ENCODE measurements around the gene HMCN1. TPM values are rescaled to one million over a fixed set of nuclear protein-coding genes. Genes with fewer than 3 reads are reported as not detected.

The HMCN1 gene
- total RNA-seq, 1 experiment from 2014 or later, result 0.23 TPM

GRCh38 chr1:185973645-185974044, 239.5 kb downstream of the HMCN1 start:
- in situ Hi-C loops (cut with HindIII; ENCODE audit: low pct_unique_long_range_greater_than_20kb, low sequenced_read_pairs) (no loop called here), intact Hi-C loops (cut with micrococcal nuclease; ENCODE audit: unreplicated experiment) (no loop called here)
- no TSS peak for BruUV-seq (replicated peaks)
- H3K27me3 ChIP-seq (ENCODE audit: control insufficient read depth, insufficient read depth, low read length), result no peaks in the 10 kb centered on the region
- TF ChIP-seq CTCF (IDR thresholded peaks at IDR 0.05) (no peak), SIN3A (IDR thresholded peaks at IDR 0.05; ENCODE audit: borderline replicate concordance, insufficient read depth, low read depth, low read length) (no peak), TCF7L2 (IDR thresholded peaks at IDR 0.05; ENCODE audit: low read depth, low read length) (no peak), POLR2AphosphoS5 (IDR thresholded peaks at IDR 0.05; ENCODE audit: low read depth, low read length) (no peak)
- TF ChIP-seq, protein P1, sequence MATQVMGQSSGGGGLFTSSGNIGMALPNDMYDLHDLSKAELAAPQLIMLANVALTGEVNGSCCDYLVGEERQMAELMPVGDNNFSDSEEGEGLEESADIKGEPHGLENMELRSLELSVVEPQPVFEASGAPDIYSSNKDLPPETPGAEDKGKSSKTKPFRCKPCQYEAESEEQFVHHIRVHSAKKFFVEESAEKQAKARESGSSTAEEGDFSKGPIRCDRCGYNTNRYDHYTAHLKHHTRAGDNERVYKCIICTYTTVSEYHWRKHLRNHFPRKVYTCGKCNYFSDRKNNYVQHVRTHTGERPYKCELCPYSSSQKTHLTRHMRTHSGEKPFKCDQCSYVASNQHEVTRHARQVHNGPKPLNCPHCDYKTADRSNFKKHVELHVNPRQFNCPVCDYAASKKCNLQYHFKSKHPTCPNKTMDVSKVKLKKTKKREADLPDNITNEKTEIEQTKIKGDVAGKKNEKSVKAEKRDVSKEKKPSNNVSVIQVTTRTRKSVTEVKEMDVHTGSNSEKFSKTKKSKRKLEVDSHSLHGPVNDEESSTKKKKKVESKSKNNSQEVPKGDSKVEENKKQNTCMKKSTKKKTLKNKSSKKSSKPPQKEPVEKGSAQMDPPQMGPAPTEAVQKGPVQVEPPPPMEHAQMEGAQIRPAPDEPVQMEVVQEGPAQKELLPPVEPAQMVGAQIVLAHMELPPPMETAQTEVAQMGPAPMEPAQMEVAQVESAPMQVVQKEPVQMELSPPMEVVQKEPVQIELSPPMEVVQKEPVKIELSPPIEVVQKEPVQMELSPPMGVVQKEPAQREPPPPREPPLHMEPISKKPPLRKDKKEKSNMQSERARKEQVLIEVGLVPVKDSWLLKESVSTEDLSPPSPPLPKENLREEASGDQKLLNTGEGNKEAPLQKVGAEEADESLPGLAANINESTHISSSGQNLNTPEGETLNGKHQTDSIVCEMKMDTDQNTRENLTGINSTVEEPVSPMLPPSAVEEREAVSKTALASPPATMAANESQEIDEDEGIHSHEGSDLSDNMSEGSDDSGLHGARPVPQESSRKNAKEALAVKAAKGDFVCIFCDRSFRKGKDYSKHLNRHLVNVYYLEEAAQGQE (IDR thresholded peaks at IDR 0.05; ENCODE audit: insufficient read depth in 1 of 2, low read depth in 2 of 2, low read length in 1 of 2), result no peak
- H3K27ac ChIP-seq (ENCODE audit: low read length), result no peak overlapping the region
- DNase-seq (ENCODE audit: low read depth, low spot score) (no peak), ATAC-seq (no peak)
- no peaks in the 10 kb centered on the region for H3K4me1 ChIP-seq (ENCODE audit: control insufficient read depth, insufficient read depth, low read length)
- no peaks in the 10 kb centered on the region for H3K9me3 ChIP-seq (ENCODE audit: control insufficient read depth, insufficient read depth, low read depth, low read length)
- no peak overlapping the region for H3K4me3 ChIP-seq (ENCODE audit: low read depth in 2 of 2, low read length in 2 of 2)
- CTCF ChIA-PET, result no interaction called here
- no peaks in the 10 kb centered on the region for H3K36me3 ChIP-seq (ENCODE audit: control insufficient read depth, insufficient read depth, low read length)
- POLR2A ChIA-PET, result no interaction called here

DNA sequence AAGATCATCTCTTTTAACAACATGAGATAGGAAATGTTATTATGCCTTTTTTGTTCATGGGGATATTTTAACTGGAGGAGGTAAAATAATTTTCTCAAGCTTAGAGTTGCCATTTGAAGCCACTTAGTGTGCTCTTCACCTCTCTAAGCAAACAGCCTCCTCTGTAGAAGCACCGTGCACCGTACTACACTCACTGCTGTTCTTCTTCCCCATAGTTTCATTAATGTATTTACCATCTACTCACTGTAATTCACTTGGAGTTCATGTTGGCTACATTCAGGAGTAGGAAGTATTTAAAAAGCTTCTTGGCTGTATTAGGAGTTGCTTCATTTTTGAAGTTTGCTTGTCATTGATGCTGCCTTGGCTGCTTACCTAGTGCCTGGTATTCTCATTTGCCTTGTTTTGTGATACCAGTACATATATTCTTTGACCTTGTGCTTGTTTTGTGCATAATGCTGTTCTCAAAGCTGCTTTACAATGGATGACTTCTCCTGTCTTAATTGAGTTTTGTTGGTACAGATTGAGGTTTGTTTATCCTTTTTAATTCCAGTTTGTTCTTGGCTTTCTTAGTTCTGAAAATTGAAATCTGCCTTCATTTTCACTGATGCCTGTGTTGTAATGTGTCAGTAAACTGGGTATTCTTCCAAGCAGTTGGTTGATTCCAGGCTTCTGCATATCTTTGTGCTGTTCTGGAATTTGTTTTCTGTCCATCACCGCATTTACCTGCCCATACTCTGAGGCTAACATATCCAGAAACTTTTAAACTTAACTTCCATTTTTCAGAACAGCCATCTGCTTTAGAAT, 240.4 kb downstream of the HMCN1 start:
- DNase-seq (ENCODE audit: low read depth, low spot score) (no peak), ATAC-seq (no peak)
- H3K27me3 ChIP-seq (ENCODE audit: control insufficient read depth, insufficient read depth, low read length), result no peaks in the 10 kb centered on the region
- no peaks in the 10 kb centered on the region for H3K4me1 ChIP-seq (ENCODE audit: control insufficient read depth, insufficient read depth, low read length)
- H3K27ac ChIP-seq (ENCODE audit: low read length), result no peak overlapping the region
- BruUV-seq (replicated peaks), result no TSS peak
- no peak overlapping the region for H3K4me3 ChIP-seq (ENCODE audit: low read depth in 2 of 2, low read length in 2 of 2)
- H3K9me3 ChIP-seq (ENCODE audit: control insufficient read depth, insufficient read depth, low read depth, low read length), result no peaks in the 10 kb centered on the region
- no peaks in the 10 kb centered on the region for H3K36me3 ChIP-seq (ENCODE audit: control insufficient read depth, insufficient read depth, low read length)
- ChIA-PET CTCF (no interaction called here), POLR2A (no interaction called here)
- in situ Hi-C loops (cut with HindIII; ENCODE audit: low pct_unique_long_range_greater_than_20kb, low sequenced_read_pairs) (no loop called here), intact Hi-C loops (cut with micrococcal nuclease; ENCODE audit: unreplicated experiment) (no loop called here)
- TF ChIP-seq, protein P1 (IDR thresholded peaks at IDR 0.05; ENCODE audit: insufficient read depth in 1 of 2, low read depth in 2 of 2, low read length in 1 of 2), result no peak
- TF ChIP-seq TCF7L2 (IDR thresholded peaks at IDR 0.05; ENCODE audit: low read depth, low read length) (no peak), POLR2AphosphoS5 (IDR thresholded peaks at IDR 0.05; ENCODE audit: low read depth, low read length) (no peak), SIN3A (IDR thresholded peaks at IDR 0.05; ENCODE audit: borderline replicate concordance, insufficient read depth, low read depth, low read length) (no peak), CTCF (IDR thresholded peaks at IDR 0.05) (no peak)

Measured in Panc1 (cell line).